SH-SY5Y (cell line): Measurements from ENCODE around the gene CCNY.

Experiments
- GATA2 ChIP-seq: IDR thresholded peaks from 2 replicates; pipeline ENCODE4 v1.6.1; 2011; ENCODE audit warnings: mild to moderate bottlenecking, low read depth, low read length
- GATA3 ChIP-seq: IDR thresholded peaks from 2 replicates; pipeline ENCODE4 v1.6.1; 2011; ENCODE audit warnings: low read depth, mild to moderate bottlenecking, low read length, moderate library complexity

DNA sequence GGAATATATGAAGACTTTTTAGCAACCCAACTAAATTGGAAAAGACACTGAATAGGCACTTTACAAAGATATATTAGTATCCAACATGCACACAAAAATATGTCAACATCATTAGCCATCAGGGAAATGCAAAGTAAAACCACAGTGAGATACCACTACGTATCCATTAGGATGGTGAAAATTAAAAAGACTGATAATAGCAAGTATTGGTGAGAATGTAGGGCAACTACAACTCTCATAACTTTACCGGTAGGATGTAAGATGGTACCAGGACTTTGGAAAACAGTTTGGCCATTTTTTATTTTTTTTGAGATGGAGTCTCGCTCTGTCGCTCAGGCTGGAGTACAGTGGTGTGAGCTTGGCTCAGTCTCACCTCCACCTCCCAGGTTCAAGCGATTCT lies 13.7 kb upstream of the CCNY start:
- no peak for TF ChIP-seq GATA3
- TF ChIP-seq GATA2 = no peak
